ENCODE results near the gene TSPAN11. TPM values are rescaled to one million over a fixed set of nuclear protein-coding genes. Genes with fewer than 3 reads are reported as not detected.
A peak's percentile ranks its signal among the peaks of the same experiment; 100 is the strongest.

Gene TSPAN11
- total and polyA plus RNA-seq, 2 donors (not counting 3 experiments of a cell fraction or from before 2014, with no cell fraction given) = 2.1 to 3.9 TPM

- Histone ChIP-seq H2AFZ (ENCODE audit: low read depth, low read length) (no peak overlapping the region), H4K20me1 (replicated peaks; ENCODE audit: control insufficient read depth, extremely low read depth, insufficient read depth, low read length) (no peaks in the 10 kb centered on the region), H3K36me3 (ENCODE audit: control insufficient read depth in 2 of 2, extremely low read depth in 1 of 2, insufficient read depth in 2 of 2, low read length in 2 of 2) (no peaks in the 10 kb centered on the region), H3K4me3 (replicated peaks in 1 of 3; ENCODE audit: insufficient read depth in 1 of 3, low read depth in 1 of 3, low read length in 3 of 3) (no peak overlapping the region), H3K9me1 (replicated peaks; ENCODE audit: control insufficient read depth, extremely low read depth, insufficient read depth, low read length) (no peaks in the 10 kb centered on the region), H3K27me3 (ENCODE audit: control insufficient read depth in 2 of 2, insufficient read depth in 2 of 2, low read length in 2 of 2) (no peaks in the 10 kb centered on the region), H3K9me3 (replicated peaks; ENCODE audit: control insufficient read depth, insufficient read depth, low read length) (no peaks in the 10 kb centered on the region), H3K4me2 (ENCODE audit: insufficient read depth, low read length) (no peak overlapping the region), H3K79me2 (ENCODE audit: control insufficient read depth, insufficient read depth, low read length) (no peaks in the 10 kb centered on the region), H3K27ac (ENCODE audit: insufficient read depth, low read depth, low read length) (no peak overlapping the region), H3K9ac (replicated peaks; ENCODE audit: extremely low read depth, insufficient read depth, low read length) (no peak overlapping the region), H3K4me1 (ENCODE audit: control insufficient read depth, extremely low read depth, insufficient read depth, low read length) (no peaks in the 10 kb centered on the region)
- dilution Hi-C loops (cut with MboI; ENCODE audit: extremely low pct_ligation_motif_present, low sequenced_read_pairs) = no loop called here
- DNase-seq (ENCODE audit: low read depth, low spot score) = peak; percentile 65
- BruUV-seq (replicated peaks) = no TSS peak
- ChIA-PET CTCF (interaction anchor here (0.5 to 5.2 kb wide), 37 partner anchors 9 to 286 kb away, joined by 3 to 104 read pairs (median 5); partner anchors contain the start of gene TSPAN11), POLR2A (no interaction called here)
- TF ChIP-seq CTCF (IDR thresholded peaks at IDR 0.05; ENCODE audit: extremely low read depth in 1 of 2, insufficient read depth in 1 of 2, low read depth in 1 of 2, low read length in 2 of 2) (peak; percentile 75 to 95), EZH2 (IDR thresholded peaks at IDR 0.05; ENCODE audit: borderline replicate concordance, low read depth, low read length, severe bottlenecking) (no peak), MYC (IDR thresholded peaks at IDR 0.05; ENCODE audit: low read depth, low read length) (no peak)
- intact Hi-C loops (cut with micrococcal nuclease) = loop anchor here (1.0 to 5.0 kb wide), 6 partner anchors 46 to 251 kb away; partner anchors contain the start of gene TSPAN11
- FAIRE-seq = peak; percentile 90
Measured at GRCh38 chr12:30985814-30986452, 59.4 kb downstream of the TSPAN11 start.

GRCh38 chr12:30988086-30988485 is 61.5 kb downstream of the TSPAN11 start:
- Histone ChIP-seq H3K27me3 (ENCODE audit: control insufficient read depth in 2 of 2, insufficient read depth in 2 of 2, low read length in 2 of 2) (no peaks in the 10 kb centered on the region), H3K9me1 (replicated peaks; ENCODE audit: control insufficient read depth, extremely low read depth, insufficient read depth, low read length) (no peaks in the 10 kb centered on the region), H3K4me1 (ENCODE audit: control insufficient read depth, extremely low read depth, insufficient read depth, low read length) (no peaks in the 10 kb centered on the region), H3K4me2 (ENCODE audit: insufficient read depth, low read length) (no peak overlapping the region), H3K36me3 (ENCODE audit: control insufficient read depth in 2 of 2, extremely low read depth in 1 of 2, insufficient read depth in 2 of 2, low read length in 2 of 2) (no peaks in the 10 kb centered on the region), H3K27ac (ENCODE audit: insufficient read depth, low read depth, low read length) (no peak overlapping the region), H3K9me3 (replicated peaks; ENCODE audit: control insufficient read depth, insufficient read depth, low read length) (no peaks in the 10 kb centered on the region), H4K20me1 (replicated peaks; ENCODE audit: control insufficient read depth, extremely low read depth, insufficient read depth, low read length) (no peaks in the 10 kb centered on the region), H3K79me2 (ENCODE audit: control insufficient read depth, insufficient read depth, low read length) (no peaks in the 10 kb centered on the region), H3K9ac (replicated peaks; ENCODE audit: extremely low read depth, insufficient read depth, low read length) (no peak overlapping the region), H3K4me3 (replicated peaks in 1 of 3; ENCODE audit: insufficient read depth in 1 of 3, low read depth in 1 of 3, low read length in 3 of 3) (no peak overlapping the region), H2AFZ (ENCODE audit: low read depth, low read length) (no peak overlapping the region)
- ChIA-PET POLR2A (no interaction called here), CTCF (interaction anchor here (1.2 to 5.0 kb wide), 4 partner anchors 106 to 141 kb away, joined by 3 to 103 read pairs (median 26); no protein-coding TSS in a partner anchor)
- dilution Hi-C loops (cut with MboI; ENCODE audit: extremely low pct_ligation_motif_present, low sequenced_read_pairs) (no loop called here), intact Hi-C loops (cut with micrococcal nuclease) (loop anchor here (5.0 kb wide), 3 partner anchors 44 to 249 kb away; partner anchors contain the start of gene TSPAN11)
- FAIRE-seq = no peak
- DNase-seq (ENCODE audit: low read depth, low spot score) = no peak
- BruUV-seq (replicated peaks) = no TSS peak
- TF ChIP-seq POLR2AphosphoS5 (IDR thresholded peaks at IDR 0.05; ENCODE audit: insufficient read depth, low read depth, low read length) = no peak
- no peak for TF ChIP-seq JUN (IDR thresholded peaks at IDR 0.05; ENCODE audit: borderline replicate concordance, insufficient read depth, insufficient read length, low read depth)
- no peak for TF ChIP-seq POLR2A (IDR thresholded peaks at IDR 0.05; ENCODE audit: low read depth, low read length)
- TF ChIP-seq MYC (IDR thresholded peaks at IDR 0.05; ENCODE audit: low read depth, low read length) = no peak
- no peak for TF ChIP-seq GATA2 (IDR thresholded peaks at IDR 0.05; ENCODE audit: insufficient read depth, insufficient read length, low read depth, low read length)
- TF ChIP-seq CTCF (IDR thresholded peaks at IDR 0.05; ENCODE audit: extremely low read depth in 1 of 2, insufficient read depth in 1 of 2, low read depth in 1 of 2, low read length in 2 of 2) = no peak
- TF ChIP-seq FOS (IDR thresholded peaks at IDR 0.05; ENCODE audit: borderline replicate concordance, insufficient read depth, low read length) = no peak
- no peak for TF ChIP-seq MAX (IDR thresholded peaks at IDR 0.05; ENCODE audit: insufficient read depth, insufficient read length)
- no peak for TF ChIP-seq EZH2 (IDR thresholded peaks at IDR 0.05; ENCODE audit: borderline replicate concordance, low read depth, low read length, severe bottlenecking)
